ENCODE measurements around the gene RBMS3. TPM values are rescaled to one million over a fixed set of nuclear protein-coding genes. Genes with fewer than 3 reads are reported as not detected.
A peak's percentile ranks its signal among the peaks of the same experiment; 100 is the strongest.

RBMS3 gene
- total RNA-seq, 1 donor = 81.1 TPM

- Histone ChIP-seq H3K4me1 (ENCODE audit: insufficient read depth, low read length) (no peaks in the 10 kb centered on the region), H2AFZ (ENCODE audit: low read length) (no peak overlapping the region), H3K4me2 (ENCODE audit: insufficient read depth, low read length) (no peak overlapping the region), H3K79me2 (ENCODE audit: insufficient read depth, low read length) (no peaks in the 10 kb centered on the region), H3K27me3 (ENCODE audit: insufficient read depth, low read length) (no peaks in the 10 kb centered on the region), H3K27ac (ENCODE audit: low read depth, low read length) (no peak overlapping the region), H4K20me1 (ENCODE audit: insufficient read depth, low read length) (no peaks in the 10 kb centered on the region), H3K36me3 (ENCODE audit: insufficient read depth, low read length) (no peaks in the 10 kb centered on the region), H3K4me3 (ENCODE audit: insufficient read depth, low read length) (no peak overlapping the region), H3K9me3 (ENCODE audit: low read depth, low read length) (no peaks in the 10 kb centered on the region)
- TF ChIP-seq CTCF (IDR thresholded peaks at IDR 0.05; ENCODE audit: extremely low read depth, low read depth, low read length) = no peak
- DNase-seq (ENCODE audit: insufficient read length, low spot score, missing footprints) = peak; percentile 15
Measured at GRCh38 chr3:30011237-30011803, 730.4 kb downstream of the RBMS3 start.

GRCh38 chr3:30012941-30013543, 732.2 kb downstream of the RBMS3 start:
- peak; percentile 76 for TF ChIP-seq CTCF (IDR thresholded peaks at IDR 0.05; ENCODE audit: extremely low read depth, low read depth, low read length)
- peak; percentile 83 for DNase-seq (ENCODE audit: insufficient read length, low spot score, missing footprints)

GRCh38 chr3:30017901-30018300, 737.0 kb downstream of the RBMS3 start:
- Histone ChIP-seq H3K36me3 (ENCODE audit: insufficient read depth, low read length) (no peaks in the 10 kb centered on the region), H3K9me3 (ENCODE audit: low read depth, low read length) (no peaks in the 10 kb centered on the region), H3K27ac (ENCODE audit: low read depth, low read length) (no peak overlapping the region), H3K4me1 (ENCODE audit: insufficient read depth, low read length) (no peaks in the 10 kb centered on the region), H3K27me3 (ENCODE audit: insufficient read depth, low read length) (no peaks in the 10 kb centered on the region), H3K4me3 (ENCODE audit: insufficient read depth, low read length) (no peak overlapping the region), H3K4me2 (ENCODE audit: insufficient read depth, low read length) (no peak overlapping the region), H2AFZ (ENCODE audit: low read length) (no peak overlapping the region), H4K20me1 (ENCODE audit: insufficient read depth, low read length) (no peaks in the 10 kb centered on the region), H3K79me2 (ENCODE audit: insufficient read depth, low read length) (no peaks in the 10 kb centered on the region)
- TF ChIP-seq CTCF (IDR thresholded peaks at IDR 0.05; ENCODE audit: extremely low read depth, low read depth, low read length) = no peak
- no peak for DNase-seq (ENCODE audit: insufficient read length, low spot score, missing footprints)

More at GRCh38 chr3:30012941-30013543, 732.2 kb downstream of the RBMS3 start:
- H3K4me3 ChIP-seq (ENCODE audit: insufficient read depth, low read length) = no peak overlapping the region
- no peaks in the 10 kb centered on the region for H3K9me3 ChIP-seq (ENCODE audit: low read depth, low read length)
- H3K27ac ChIP-seq (ENCODE audit: low read depth, low read length) = no peak overlapping the region
- H3K4me1 ChIP-seq (ENCODE audit: insufficient read depth, low read length) = no peaks in the 10 kb centered on the region
- no peaks in the 10 kb centered on the region for H3K36me3 ChIP-seq (ENCODE audit: insufficient read depth, low read length)
- no peak overlapping the region for H2AFZ ChIP-seq (ENCODE audit: low read length)
- H3K79me2 ChIP-seq (ENCODE audit: insufficient read depth, low read length) = no peaks in the 10 kb centered on the region
- H3K4me2 ChIP-seq (ENCODE audit: insufficient read depth, low read length) = no peak overlapping the region
- no peaks in the 10 kb centered on the region for H3K27me3 ChIP-seq (ENCODE audit: insufficient read depth, low read length)
- no peaks in the 10 kb centered on the region for H4K20me1 ChIP-seq (ENCODE audit: insufficient read depth, low read length)

GRCh38 chr3:30020380-30020779, 739.5 kb downstream of the RBMS3 start:
- Histone ChIP-seq H3K27ac (ENCODE audit: low read depth, low read length) (no peak overlapping the region), H3K79me2 (ENCODE audit: insufficient read depth, low read length) (no peaks in the 10 kb centered on the region), H3K4me3 (ENCODE audit: insufficient read depth, low read length) (no peak overlapping the region), H3K36me3 (ENCODE audit: insufficient read depth, low read length) (no peaks in the 10 kb centered on the region), H3K4me2 (ENCODE audit: insufficient read depth, low read length) (no peak overlapping the region), H3K27me3 (ENCODE audit: insufficient read depth, low read length) (no peaks in the 10 kb centered on the region), H3K9me3 (ENCODE audit: low read depth, low read length) (no peaks in the 10 kb centered on the region), H2AFZ (ENCODE audit: low read length) (no peak overlapping the region), H4K20me1 (ENCODE audit: insufficient read depth, low read length) (no peaks in the 10 kb centered on the region), H3K4me1 (ENCODE audit: insufficient read depth, low read length) (no peaks in the 10 kb centered on the region)
- no peak for DNase-seq (ENCODE audit: insufficient read length, low spot score, missing footprints)
- TF ChIP-seq CTCF (IDR thresholded peaks at IDR 0.05; ENCODE audit: extremely low read depth, low read depth, low read length) = no peak

Measured in osteoblast (primary cell).